HG02870 (cell line): ENCODE measurements around the gene MSI2.

Experiments used
- ATAC-seq: cut with Tn5 transposase; IDR thresholded peaks from one replicate; pipeline ENCODE4 v1.9.1; 2021; ENCODE audit warnings: mild to moderate bottlenecking, moderate library complexity; ENCODE audit not compliant: unreplicated experiment

The MSI2 gene

DNA sequence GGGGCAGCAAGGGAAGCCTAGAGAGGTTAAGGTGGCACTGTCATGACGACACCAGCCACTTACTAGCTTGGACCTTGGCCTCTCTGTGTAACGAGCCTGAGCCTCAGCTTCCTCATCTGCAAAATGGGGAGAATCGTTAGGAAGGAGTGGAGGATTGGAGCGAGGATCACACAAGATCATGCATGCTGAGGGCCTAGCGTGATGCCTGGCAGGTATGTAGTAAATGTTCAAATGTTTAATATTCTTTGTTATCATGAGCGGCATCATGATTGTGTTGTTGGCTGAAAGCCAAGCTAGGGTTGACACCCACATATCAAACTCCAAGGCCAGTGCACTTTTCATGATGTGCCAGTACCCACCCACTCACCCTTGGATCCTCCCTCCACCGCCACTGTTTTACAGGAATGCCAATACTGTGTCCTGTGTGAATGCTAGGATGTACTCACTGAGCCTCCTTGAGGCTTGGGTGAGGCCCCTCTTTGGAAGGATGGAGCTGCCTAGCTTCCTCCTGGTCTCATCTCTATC lies 192.5 kb downstream of the MSI2 start:
- no peak for ATAC-seq

DNA sequence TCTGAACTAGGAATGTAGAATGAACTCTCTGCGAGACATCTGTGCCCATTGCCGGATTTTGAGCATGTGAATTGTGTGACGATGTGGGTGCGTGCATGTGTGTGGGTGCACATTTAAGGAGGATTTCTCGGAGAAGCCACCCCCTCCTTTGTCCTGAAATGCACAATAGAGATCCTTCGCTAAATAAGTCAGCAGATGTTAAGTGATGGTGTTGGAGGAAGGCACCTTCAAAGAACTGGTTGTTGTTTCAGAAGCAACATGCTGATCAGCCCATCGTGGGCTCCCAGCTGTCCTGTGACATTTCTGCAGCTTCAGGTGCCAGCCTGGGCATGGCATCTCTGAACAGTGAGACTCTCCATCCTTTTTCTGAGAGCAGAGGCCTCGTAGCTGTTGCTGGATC lies 194.9 kb downstream of the MSI2 start:
- no peak for ATAC-seq

DNA sequence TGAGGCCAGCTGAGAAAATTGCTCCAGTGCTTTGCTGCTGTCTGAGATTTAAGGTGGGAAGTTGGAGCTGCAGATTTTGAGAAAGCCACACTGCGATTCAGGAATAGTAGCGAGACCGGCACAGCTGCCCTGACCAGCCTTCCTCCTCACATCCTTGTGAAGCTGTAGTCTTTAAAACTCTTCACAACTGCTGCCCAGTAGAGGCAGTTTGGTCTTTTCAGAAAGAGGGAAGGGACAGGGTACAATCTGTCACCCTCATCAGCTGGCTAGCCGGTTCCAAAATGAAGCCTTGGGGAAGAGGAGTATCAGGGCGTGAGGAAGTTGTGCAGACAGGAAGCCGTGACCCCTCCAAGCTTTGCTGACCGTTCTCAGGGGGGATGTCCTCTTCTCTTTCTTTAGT lies 195.3 kb downstream of the MSI2 start:
- ATAC-seq = no peak

DNA sequence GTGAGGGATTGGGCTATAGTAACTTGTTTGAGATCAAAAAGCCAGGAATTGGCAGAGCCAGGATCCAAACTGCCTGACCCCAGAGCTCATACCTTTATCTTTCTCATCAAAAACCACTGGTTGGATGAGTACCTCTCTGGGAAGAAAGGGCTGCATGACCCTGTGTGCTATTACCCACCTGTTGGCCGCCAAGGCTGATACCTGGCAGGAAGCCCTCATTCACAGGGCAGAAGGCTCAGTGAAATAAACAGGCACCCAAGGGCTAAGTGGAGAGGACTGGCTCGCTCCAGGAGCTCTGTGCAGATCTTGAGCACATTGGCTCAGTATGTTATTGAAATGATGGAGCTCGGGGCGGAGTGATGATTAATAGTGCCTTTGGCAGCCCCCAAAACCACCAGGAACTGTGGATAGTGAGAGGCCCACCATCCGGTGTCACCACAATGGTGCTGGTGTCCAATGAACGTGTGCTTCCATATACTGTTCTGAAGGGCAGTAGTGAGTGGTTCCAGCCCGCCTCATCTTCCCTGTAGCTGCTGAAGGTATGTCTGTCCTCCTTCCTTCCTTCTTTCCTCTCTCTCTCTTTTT lies 197.6 kb downstream of the MSI2 start:
- ATAC-seq = no peak

DNA sequence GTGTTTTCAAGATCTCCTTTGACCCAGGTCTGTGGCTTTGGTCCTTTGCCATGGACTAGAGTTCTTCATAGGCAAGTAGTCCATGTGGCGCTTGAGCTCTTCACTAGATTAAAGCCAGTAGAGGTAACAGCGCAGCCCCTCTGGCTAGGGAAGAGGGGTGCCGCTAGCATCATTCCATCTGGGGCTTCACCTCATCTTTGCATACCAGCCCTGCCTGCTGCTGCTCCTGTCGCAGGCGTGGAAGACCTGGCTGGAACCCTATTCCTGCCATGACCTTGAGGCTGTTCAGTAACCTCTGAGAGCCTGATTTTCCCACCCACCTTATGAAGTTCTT lies 198.4 kb downstream of the MSI2 start:
- no peak for ATAC-seq

DNA sequence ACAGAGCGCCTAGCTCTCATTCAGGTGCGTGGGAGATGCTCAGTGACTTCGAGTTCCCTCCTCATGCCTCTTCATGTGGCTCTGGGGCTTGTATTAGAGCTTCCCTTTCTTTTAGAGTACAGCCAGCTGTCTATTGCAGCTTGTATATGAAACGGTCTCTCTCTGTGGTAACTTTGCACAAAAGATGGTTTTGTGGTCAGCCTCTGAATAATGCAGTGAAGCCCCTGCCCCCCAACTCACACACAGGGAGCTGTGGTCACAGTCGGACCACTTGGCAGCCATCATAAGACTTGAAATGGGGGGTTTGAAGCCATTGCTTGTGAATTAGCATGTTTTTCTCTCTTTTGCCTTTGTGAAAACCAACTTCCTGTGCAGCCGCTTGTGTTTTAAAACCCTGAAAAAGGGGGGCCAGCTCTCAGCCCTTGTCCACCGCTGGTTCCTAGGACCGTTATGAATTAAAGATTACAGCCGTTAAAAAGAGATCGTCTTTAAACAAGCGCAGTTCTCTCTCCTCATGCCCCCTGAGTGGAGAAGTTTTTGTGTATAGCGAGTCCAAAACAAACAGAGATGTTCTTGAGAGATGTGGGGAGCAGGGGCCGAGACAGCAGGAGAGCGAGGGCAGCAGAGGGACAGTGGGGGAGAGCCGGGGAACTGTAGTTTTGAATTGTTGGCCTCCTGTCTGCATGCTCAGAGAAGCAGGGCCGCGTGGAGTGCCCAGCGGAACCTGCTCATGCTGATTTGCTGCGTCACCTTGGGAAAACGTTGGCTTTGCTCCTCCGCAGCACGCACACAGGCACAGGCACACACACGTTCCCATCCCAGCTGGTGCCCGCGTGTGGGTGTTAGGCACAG lies 199.0 kb downstream of the MSI2 start:
- ATAC-seq = peak; percentile 84

DNA sequence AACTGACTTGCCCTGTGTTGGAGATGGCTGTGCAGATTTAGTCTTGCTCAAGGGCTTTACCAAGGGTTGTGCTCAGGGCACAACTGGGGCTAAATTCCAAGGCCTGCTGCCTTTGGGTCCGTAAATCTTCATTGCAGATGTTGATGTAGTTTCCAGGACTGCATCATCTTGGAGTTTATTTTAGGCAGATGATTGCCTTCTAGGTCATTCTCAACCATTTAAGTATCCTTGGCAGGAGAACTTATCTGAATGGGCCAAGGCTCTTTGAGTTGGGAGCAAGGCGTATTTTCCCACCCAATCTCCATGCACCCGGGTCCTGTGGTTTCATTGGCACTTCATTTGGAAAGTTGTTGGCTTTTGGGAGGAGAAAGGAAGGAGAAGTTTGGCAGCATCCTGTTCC lies 200.3 kb downstream of the MSI2 start:
- no peak for ATAC-seq

DNA sequence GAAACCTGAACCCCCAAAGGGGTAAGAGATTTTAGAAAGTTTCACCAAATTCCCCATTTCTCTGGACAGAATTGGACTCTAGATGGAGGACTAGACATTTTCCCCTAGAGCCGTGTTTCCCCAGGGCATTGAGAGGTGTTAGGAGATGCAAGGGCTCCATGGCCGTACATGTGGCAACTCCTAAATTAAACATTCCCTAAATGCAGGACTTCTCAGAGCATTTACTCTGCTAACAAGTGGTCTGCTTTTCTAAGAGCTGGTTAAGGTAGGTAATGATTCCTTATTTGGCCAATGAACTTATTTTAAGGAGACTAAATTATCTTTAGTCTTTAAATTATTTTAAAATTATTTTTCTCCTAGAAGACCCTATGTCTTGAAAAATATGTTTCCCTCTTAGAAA lies 200.9 kb downstream of the MSI2 start:
- ATAC-seq = no peak

DNA sequence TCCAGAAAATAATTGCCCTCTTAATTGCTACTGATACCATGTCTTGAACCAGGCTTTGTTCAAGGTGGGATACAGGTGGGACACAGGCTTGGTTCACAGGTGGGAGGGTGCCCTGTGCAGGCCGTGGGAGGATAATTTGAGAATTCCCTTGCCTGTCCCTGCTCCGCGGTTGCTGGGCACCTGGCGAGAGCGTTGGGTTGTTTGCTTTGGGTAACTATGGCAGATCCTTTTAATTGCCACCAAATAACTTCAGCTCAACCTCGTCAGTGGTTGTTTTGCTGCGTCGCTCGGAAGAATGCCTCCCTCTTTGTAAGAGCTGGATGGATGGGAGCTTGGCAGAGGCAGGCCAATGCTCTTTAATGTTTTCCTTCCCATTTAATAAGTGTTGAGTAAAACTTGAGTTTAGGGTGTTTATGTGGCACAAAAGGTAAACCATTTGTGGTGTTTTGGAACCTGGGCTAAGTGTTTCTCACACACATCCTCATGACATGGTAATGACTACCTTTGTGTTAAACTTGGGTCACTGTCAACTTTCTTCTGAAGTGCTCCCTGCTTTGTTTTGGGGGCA lies 202.5 kb downstream of the MSI2 start:
- ATAC-seq = no peak

DNA sequence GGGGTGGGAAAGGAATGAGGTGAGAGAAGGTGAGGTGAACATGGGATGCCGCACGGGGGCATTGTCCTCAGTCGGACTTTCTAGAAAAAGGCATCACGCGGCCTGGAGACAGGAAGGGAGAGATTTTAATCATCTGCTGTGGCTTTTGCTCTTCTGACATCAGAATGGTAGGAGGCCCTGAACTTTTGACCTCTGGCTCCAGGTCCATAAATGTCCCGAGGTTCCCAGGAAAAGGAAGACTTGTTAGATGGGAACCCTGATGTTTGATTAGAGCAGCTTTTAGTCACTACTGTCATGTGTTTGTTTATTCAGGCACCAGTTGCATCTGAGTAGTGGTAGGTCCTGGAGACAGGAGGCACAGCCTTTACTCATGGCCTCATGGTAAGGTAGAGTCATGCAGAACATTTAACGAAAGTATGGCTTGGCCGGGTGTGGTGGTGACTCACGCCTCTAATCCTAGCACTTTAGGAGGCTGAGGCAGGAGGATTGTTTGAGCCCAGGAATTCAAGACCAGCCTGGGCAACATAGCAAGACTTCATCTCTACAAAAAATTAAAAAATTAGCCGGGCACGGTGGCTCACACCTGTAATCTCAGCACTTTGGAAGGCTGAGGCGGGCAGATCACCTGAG lies 203.1 kb downstream of the MSI2 start:
- ATAC-seq = no peak

DNA sequence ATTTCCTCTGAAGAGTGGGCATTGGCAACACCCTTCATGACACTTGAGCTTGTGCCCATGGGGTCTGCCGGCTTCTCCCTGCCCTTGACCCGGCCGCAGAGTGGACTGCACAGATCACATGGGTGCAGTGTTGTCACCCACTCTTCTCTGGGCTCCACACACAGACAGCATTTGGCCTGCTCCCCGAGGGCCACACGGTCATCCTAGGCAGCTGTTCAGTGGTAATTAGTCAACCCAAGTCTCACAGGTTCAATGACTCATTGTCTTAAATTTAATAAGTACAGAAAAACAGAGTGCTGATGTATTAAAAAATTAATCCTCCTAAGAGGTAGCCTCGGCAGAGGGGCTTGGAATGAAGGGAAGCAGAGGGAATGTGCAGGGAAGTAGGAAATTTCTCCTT lies 204.8 kb downstream of the MSI2 start:
- no peak for ATAC-seq

DNA sequence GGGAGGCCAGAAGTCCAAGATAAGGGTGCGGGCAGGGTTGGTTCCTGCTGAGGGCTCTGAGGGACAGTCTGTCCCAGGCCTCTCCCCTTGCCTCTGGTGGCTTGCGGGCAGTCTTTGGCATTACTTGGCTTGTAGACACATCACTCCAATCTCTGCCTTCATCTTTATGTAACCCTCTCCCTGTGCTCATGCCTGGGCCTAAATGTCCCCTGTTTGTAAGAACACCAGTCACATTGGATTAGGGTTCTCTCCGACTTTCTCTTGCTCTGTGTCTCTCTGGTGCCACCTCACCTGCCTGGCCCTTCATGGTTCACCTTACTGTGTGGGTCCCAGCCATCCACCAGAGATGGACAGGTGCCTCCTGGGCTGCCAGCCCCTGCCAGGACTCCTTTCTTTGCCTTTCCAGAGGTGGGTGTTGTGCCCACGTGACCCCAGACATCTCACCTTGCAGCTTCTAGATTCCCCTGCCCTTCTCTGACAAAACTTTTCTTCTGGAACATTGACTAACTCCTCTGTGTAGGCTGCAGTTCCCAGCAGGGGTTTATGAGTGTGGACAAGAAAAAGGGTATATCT lies 205.8 kb downstream of the MSI2 start:
- ATAC-seq = no peak

DNA sequence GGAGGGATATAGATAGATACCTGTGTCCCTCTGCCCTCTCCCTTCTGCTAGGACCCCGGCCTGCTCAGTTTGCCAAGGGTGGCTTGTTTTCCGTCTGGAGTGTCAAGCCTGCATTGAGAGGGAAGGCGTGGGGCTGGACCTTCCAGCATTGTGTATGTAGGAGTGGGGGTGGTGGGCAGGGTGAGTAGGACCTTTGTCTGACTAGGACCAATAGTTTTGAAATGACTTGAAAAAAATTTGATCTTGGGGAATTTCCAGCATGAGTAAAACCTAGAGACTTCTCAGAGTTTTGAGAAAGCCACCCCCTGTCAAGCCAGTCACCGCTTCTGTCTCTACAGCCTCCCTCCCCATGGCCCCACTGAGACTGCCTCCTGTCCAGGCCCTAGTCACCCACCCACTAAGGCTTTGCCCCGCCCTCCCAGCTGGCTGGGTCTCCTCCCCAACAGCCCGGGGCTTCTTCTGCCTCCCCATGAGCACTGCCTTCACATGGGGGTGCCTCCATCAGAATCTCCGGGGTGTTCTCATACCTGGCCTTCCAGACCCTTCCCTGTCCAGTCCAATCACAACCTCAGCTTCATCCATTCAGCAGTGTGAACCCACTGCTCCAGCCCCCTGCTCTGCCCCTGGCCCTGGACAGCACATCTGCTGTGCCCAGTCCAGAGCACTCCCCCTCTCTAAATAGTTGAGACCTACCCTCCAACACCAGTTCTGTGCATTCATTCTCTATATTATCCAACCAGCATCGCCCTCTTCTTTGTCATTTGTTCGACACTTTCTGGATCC lies 207.0 kb downstream of the MSI2 start:
- ATAC-seq = peak; percentile 92

DNA sequence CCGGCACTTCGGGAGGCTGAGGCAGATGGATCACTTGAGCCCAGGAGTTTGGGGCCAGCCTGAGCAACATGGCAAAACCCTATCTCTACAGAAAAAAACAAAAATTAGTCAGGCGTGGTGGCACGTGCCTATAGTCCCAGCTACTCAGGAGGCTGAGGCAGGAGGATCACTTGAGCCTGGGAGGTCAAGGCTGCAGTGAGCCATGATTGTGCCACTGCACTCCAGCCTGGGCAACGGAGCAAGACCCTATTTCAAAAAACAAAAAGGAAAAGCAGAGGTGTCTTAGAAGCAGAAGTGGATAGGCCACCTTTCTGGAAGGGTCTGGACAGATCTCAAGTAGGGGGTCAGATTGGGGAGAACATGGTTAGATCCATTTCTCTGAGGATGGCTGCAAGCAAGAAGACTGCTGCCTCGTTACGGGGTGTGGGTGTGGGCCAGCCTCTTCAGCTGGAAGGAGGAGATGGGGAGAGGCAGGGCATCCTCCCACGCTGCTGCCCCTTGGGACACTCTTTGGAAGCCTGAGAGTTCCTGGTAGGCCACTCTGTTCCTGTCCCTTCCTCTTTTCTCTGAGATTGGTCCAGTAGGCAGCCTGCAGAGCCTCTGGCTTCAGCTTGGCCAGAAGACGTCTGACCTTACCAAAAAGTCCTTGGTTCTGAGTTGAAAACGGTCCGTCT lies 208.0 kb downstream of the MSI2 start:
- no peak for ATAC-seq

DNA sequence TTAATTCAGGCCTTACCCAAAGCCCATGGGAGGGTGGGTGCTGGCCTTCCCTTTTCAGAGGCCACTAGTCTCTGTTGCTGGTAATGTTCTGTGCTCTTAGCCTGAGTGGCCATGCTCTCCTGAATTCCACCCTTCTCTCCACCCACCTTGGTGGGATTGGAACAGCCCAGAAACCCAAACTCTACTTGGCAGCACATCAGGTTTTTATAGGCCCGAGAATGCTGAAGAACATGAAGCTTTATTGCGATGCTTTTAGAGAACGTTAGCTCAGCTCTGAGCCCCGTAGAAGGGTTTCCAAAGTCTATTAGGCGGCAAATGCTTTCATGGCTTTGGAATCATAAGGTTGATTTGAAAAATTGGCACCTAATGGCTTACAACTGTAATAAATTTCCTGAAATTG lies 209.3 kb downstream of the MSI2 start:
- ATAC-seq = no peak

DNA sequence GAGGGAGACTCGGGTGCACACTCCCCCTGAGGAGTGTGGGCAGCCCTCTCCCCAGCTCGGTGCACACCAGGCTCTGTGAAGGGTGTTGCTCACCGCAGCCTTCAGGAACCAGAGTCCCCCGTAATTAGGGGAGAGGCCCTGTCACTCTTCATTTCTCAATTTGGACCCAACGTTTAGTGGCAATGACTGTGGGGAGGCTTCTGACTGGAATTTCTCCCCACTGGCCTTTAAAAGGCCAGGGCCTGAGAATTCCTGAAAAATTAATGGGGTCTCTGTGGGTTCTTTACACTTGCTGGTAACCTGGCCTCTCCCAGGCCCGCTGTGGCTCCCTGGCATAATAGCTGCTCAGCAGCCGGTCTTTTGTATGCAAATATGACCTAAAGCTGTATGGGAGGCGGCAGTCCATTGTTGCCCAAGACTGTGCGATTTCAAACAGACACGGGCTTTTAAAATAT lies 209.7 kb downstream of the MSI2 start:
- no peak for ATAC-seq

DNA sequence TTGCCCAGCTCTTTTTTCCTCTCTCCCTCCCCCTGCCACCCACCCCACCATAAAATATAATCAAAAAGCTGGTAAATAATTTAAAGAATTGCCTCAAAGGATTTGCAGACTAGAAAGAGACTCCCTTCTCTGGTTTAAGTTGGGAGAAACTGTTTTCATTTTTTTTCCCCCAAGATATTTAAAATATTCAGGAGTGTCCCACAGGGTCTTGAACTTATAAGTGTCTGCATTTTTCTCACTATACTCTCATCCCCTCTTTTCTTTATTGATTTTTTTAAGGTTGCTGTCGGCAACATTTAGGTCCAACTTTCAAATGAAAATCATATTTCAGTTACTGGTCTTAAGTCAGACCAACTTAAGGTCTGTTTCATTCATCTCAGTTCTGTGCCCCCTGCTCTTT lies 210.2 kb downstream of the MSI2 start:
- ATAC-seq = no peak

DNA sequence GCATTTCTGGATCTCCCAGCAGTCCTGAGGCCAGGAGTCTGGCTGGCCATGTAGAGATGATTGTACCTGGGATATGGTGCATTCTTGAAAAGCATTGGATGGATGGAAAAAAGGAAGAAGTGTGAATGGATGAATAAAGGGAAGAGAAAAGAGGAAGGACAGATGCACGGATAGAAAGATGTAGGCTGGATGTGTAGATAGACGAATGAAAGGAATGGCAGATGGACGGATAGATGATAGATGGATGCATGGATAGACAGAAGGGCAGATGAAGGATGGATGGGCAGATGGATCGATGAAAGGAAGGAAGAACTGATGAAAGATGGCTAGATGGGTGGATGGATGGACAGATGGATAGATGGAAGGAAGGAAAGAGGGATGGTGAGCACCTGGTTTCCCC lies 210.9 kb downstream of the MSI2 start:
- no peak for ATAC-seq

DNA sequence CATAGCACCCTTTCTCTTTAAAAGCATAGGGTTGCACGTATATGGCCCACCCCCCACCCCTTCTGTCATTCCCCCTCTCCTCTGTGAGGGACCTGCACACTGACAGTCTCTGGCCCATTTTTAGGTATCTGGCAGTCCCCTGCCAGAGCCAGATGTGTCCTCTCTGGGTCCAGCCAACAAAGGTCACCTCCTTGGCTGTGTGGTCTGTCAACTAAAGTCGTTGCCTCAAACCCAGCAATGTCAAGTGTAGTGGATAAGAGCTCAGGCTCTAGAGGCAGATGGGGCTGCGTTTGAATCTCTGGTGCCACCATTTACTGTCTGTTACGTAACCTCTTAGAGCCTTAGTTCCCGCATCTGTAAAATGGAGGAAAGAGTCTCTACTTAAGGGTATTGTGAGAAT lies 211.5 kb downstream of the MSI2 start:
- ATAC-seq = no peak
